Loucy (cell line): ENCODE data around the gene SLC16A7.

ENCODE experiments used
- H2AFZ ChIP-seq: fragments of 200-600 bp; sonication (generic); 2 replicates; pipeline ENCODE4 v1.6.0; 2016; ENCODE audit warnings: antibody characterized with exemption, mild to moderate bottlenecking, low read length, moderate library complexity
- H3F3A ChIP-seq: fragments of 200-600 bp; 2 replicates; pipeline ENCODE4 v1.6.0; 2016; ENCODE audit warnings: antibody characterized with exemption, low read depth, mild to moderate bottlenecking
- H3K27me3 ChIP-seq: fragments of 200-600 bp; sonication (generic); 2 replicates; pipeline ENCODE4 v1.6.1; 2014; ENCODE audit warnings: low read length, mild to moderate bottlenecking; ENCODE audit not compliant: insufficient read depth, poor library complexity, severe bottlenecking
- H3K36me3 ChIP-seq: fragments of 200-600 bp; sonication (generic); 2 replicates; pipeline ENCODE4 v1.6.1; 2016; ENCODE audit warnings: low read length; ENCODE audit not compliant: insufficient read depth
- H3K4me1 ChIP-seq: fragments of 200-600 bp; sonication (generic); 2 replicates; pipeline ENCODE4 v1.5.1; 2014; ENCODE audit warnings: low read length, mild to moderate bottlenecking; ENCODE audit not compliant: insufficient read depth, poor library complexity, severe bottlenecking
- H3K4me2 ChIP-seq: fragments of 200-600 bp; sonication (generic); 2 replicates; pipeline ENCODE4 v1.6.0; 2014; ENCODE audit warnings: antibody characterized with exemption, low read length, low read depth, mild to moderate bottlenecking; ENCODE audit not compliant: poor library complexity, severe bottlenecking
- H3K4me3 ChIP-seq: fragments of 200-600 bp; sonication (generic); 2 replicates; pipeline ENCODE4 v1.5.1; 2014; ENCODE audit warnings: low read length, mild to moderate bottlenecking, mixed read lengths; ENCODE audit not compliant: poor library complexity, severe bottlenecking
- H3K79me2 ChIP-seq: fragments of 200-600 bp; sonication (generic); 2 replicates; pipeline ENCODE4 v1.6.1; 2014; ENCODE audit warnings: low read length; ENCODE audit not compliant: insufficient read depth
- H3K9ac ChIP-seq: fragments of 200-600 bp; sonication (generic); 2 replicates; pipeline ENCODE4 v1.6.0; 2014; ENCODE audit warnings: mild to moderate bottlenecking, low read depth, low read length, moderate library complexity; ENCODE audit not compliant: poor library complexity, severe bottlenecking
- H3K9me2 ChIP-seq: fragments of 200-600 bp; sonication (generic); replicated peaks from 2 replicates; pipeline ENCODE4 v1.6.1; 2016; ENCODE audit warnings: low read depth, low read length, mixed read lengths
- H3K9me3 ChIP-seq: fragments of 200-600 bp; sonication (generic); 2 replicates; pipeline ENCODE4 v1.6.1; 2014; ENCODE audit warnings: mild to moderate bottlenecking, antibody characterized with exemption, low read length, low read depth; ENCODE audit not compliant: insufficient read depth
- H4K20me1 ChIP-seq: fragments of 200-600 bp; sonication (generic); 2 replicates; pipeline ENCODE4 v1.6.0; 2014; ENCODE audit warnings: antibody characterized with exemption, low read length, mild to moderate bottlenecking; ENCODE audit not compliant: insufficient read depth, poor library complexity, severe bottlenecking
- CTCF ChIP-seq: fragments of 200-600 bp; sonication (generic); conservative IDR thresholded peaks from 2 replicates; pipeline ENCODE4 v1.5.1; 2014; ENCODE audit warnings: mild to moderate bottlenecking, antibody characterized with exemption, low read length
- EZH2phosphoT487 ChIP-seq: fragments of 200-600 bp; IDR thresholded peaks from 2 replicates; pipeline ENCODE4 v1.6.1; 2018; ENCODE audit warnings: antibody characterized with exemption, mild to moderate bottlenecking, moderate library complexity, borderline replicate concordance

SLC16A7 gene

DNA sequence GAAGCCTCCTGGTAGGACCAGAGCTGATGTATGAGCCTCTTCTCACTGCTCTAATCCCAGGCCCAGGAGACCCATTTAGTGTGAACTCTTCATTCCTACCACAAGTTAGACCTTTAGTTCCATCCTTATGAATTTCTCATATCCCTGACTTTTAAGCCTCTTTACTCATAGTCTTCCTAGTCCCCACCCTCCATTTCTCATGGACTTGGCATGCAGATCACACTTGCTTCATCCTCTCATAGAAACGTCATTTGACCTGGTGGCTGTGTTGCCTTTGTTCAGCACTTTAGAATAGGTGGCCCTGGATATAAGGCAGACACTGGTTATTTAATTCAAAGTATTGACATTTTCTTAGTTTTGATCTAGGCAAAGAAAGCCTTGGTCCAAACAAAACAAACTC lies 99.5 kb downstream of the SLC16A7 start:
- no peaks in the 10 kb centered on the region for H3K9me3 ChIP-seq
- TF ChIP-seq EZH2phosphoT487 (no peak), CTCF (no peak)
- no peak overlapping the region for H3K4me2 ChIP-seq
- H3K4me1 ChIP-seq: no peaks in the 10 kb centered on the region
- no peaks in the 10 kb centered on the region for H3K9me2 ChIP-seq
- H4K20me1 ChIP-seq: no peaks in the 10 kb centered on the region
- no peak overlapping the region for H2AFZ ChIP-seq
- no peak overlapping the region for H3K9ac ChIP-seq
- no peaks in the 10 kb centered on the region for H3K27me3 ChIP-seq
- no peaks in the 10 kb centered on the region for H3K79me2 ChIP-seq
- no peaks in the 10 kb centered on the region for H3K36me3 ChIP-seq
- no peaks in the 10 kb centered on the region for H3F3A ChIP-seq
- H3K4me3 ChIP-seq: no peak overlapping the region

GRCh38 chr12:59698600-59698999 lies 102.8 kb downstream of the SLC16A7 start:
- H3K9ac ChIP-seq: no peak overlapping the region
- H4K20me1 ChIP-seq: no peaks in the 10 kb centered on the region
- no peaks in the 10 kb centered on the region for H3K79me2 ChIP-seq
- H3K9me3 ChIP-seq: no peaks in the 10 kb centered on the region
- TF ChIP-seq CTCF: no peak
- TF ChIP-seq EZH2phosphoT487: no peak
- no peak overlapping the region for H2AFZ ChIP-seq
- H3K9me2 ChIP-seq: no peaks in the 10 kb centered on the region
- H3K4me3 ChIP-seq: no peak overlapping the region
- H3K36me3 ChIP-seq: no peaks in the 10 kb centered on the region
- H3K4me1 ChIP-seq: peaks cover 14% of the 10 kb centered on the region
- H3F3A ChIP-seq: no peaks in the 10 kb centered on the region
- no peaks in the 10 kb centered on the region for H3K27me3 ChIP-seq
- H3K4me2 ChIP-seq: no peak overlapping the region

DNA sequence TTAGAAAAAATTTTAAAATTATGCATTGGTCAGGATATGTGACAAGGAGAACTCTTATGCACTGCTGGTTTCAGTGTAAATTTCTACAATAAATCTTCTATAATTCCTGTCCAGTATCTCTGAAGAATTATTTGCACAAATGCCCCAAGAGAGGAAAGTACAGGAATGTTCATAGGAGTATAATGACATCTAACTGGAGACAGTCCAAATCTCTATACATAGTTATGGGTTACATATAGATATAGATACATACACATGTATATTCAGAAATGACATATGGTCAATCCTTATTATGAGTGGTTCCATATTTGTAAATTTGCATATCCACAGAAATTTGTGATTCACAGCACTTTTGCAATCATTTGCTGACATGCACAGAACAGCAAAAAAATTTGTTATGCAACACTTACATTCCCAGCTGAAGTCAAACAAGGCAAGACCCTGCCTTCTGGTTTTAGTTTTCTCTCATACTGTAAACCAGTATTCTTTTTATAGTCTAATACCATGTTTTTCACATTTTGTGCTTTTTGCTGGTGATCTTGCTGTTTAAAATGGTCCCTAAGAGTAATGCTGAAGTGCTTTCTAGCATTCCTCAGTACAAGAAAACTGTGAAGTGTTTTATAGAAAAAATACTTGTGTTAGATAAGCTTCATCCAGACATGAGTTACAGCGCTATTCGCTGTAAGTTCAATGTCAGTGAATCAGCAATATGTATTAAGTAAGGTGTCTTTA lies 103.8 kb downstream of the SLC16A7 start:
- no peak overlapping the region for H2AFZ ChIP-seq
- H3K4me3 ChIP-seq: no peak overlapping the region
- H3K9me3 ChIP-seq: no peaks in the 10 kb centered on the region
- H3K79me2 ChIP-seq: no peaks in the 10 kb centered on the region
- no peaks in the 10 kb centered on the region for H3K27me3 ChIP-seq
- peaks cover 14% of the 10 kb centered on the region for H3K4me1 ChIP-seq
- no peaks in the 10 kb centered on the region for H3K9me2 ChIP-seq
- H3F3A ChIP-seq: no peaks in the 10 kb centered on the region
- no peak overlapping the region for H3K9ac ChIP-seq
- H4K20me1 ChIP-seq: no peaks in the 10 kb centered on the region
- no peaks in the 10 kb centered on the region for H3K36me3 ChIP-seq
- TF ChIP-seq EZH2phosphoT487 (no peak), CTCF (no peak)
- H3K4me2 ChIP-seq: no peak overlapping the region
